ENCODE results near the gene CCDC80. TPM values are rescaled to one million over a fixed set of nuclear protein-coding genes. Genes with fewer than 3 reads are reported as not detected.

The CCDC80 gene
- total and polyA plus RNA-seq, 8 donors, result 42.7 to 247 (median 81.4) TPM

DNA sequence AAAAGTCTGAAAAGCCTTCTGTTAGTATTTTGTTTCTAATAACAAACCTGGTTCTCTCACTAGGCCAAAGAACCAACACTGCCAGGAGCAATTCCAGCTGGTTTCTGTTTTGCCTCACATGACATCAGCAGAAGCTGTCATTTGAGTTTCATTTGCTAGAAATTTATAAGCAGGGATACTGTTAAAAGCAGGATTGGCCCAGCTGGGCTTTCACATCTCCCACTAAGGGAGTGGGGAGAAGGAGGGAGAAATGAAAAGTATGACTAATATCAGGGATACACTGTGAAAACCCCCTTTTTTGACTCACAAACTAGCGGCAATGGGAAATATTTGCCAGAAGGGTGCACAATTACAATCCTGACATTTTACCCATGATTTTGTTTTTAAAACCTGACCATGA, 5.3 kb downstream of the CCDC80 start:
- intact Hi-C loops (cut with DNase I), result loop anchor here in 1 of 2 donors (10.0 kb wide), 1 partner anchor 349 kb away; no protein-coding TSS in a partner anchor
- Histone ChIP-seq H3K4me3 (peak overlapping the region in 1 of 2 donors; percentile 13), H3K27me3 (no peaks in the 10 kb centered on the region), H3K27ac (peak overlapping the region; percentile 23 to 39), H3K4me1 (peaks cover 3 to 11% of the 10 kb centered on the region in 2 donors), H3K9me3 (no peaks in the 10 kb centered on the region), H3K36me3 (no peaks in the 10 kb centered on the region)
- DNase-seq (peak in 2 of 4 donors; percentile 77 to 87), ATAC-seq (peak; percentile 51)
- TF ChIP-seq, protein P1, sequence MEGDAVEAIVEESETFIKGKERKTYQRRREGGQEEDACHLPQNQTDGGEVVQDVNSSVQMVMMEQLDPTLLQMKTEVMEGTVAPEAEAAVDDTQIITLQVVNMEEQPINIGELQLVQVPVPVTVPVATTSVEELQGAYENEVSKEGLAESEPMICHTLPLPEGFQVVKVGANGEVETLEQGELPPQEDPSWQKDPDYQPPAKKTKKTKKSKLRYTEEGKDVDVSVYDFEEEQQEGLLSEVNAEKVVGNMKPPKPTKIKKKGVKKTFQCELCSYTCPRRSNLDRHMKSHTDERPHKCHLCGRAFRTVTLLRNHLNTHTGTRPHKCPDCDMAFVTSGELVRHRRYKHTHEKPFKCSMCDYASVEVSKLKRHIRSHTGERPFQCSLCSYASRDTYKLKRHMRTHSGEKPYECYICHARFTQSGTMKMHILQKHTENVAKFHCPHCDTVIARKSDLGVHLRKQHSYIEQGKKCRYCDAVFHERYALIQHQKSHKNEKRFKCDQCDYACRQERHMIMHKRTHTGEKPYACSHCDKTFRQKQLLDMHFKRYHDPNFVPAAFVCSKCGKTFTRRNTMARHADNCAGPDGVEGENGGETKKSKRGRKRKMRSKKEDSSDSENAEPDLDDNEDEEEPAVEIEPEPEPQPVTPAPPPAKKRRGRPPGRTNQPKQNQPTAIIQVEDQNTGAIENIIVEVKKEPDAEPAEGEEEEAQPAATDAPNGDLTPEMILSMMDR (IDR thresholded peaks at IDR 0.05), result no peak

DNA sequence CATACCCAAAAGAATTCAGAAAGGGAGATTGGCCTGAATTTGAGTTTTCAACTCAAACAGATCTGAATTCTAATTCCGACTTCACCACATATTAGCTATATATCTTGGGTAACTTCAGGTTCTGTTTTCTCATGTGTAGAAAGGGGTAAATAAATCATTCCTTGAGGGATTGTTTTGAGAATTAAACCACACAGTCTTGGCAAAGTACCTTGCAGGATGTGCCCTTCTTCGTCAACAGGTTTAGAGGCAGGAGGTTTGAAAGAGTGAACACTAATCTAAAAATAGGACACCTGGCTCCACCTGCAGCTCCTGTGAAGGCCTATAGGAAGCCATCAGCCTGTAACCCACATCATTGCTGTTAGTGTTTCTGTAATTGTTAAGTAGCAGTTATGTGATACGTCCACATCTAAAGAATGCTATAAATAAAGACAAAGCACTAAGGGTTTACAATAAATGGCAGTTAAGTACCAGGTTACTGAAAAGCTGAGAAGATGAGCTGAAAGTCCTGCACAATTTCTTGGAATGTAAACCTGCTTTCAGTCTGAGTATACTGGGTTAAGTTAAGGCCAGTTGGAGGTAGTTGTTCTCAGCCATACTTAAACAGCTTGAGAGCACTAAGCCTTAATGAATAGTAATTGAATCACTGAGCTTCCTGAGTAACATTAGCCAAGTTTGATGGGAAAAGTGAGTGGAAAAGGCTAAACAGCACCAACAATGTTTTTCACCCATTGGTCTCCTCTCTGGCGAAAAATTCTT, 6.0 kb downstream of the CCDC80 start:
- Histone ChIP-seq H3K4me1 (peaks cover 0 to 11% of the 10 kb centered on the region in 2 donors), H3K9me3 (no peaks in the 10 kb centered on the region), H3K4me3 (no peak overlapping the region), H3K27ac (peak overlapping the region in 1 of 2 donors; percentile 39), H3K36me3 (no peaks in the 10 kb centered on the region), H3K27me3 (no peaks in the 10 kb centered on the region)
- no peak for ATAC-seq
- no peak for DNase-seq
- TF ChIP-seq, protein P1 (IDR thresholded peaks at IDR 0.05), result no peak
- intact Hi-C loops (cut with DNase I), result loop anchor here in 1 of 2 donors (10.0 kb wide), 1 partner anchor 350 kb away; no protein-coding TSS in a partner anchor

DNA sequence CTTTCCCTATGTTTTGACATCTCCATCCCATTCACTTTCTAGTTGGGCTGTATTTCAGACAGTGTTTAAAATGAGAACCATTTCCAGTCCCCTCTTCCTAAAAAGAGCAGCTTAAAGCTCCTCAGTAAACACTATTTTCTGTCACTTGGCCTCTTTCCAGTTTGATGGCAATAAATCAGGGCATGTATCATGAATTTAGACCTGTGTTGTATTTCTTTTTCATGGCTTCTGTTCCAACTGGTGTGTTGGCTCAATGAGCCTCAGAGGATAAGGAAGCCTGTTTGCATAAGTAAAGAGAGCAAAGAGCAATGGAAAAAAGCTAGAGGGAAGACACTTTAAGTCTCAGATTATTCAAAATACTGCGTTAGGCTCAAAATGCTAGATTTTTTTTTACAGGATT, 7.2 kb downstream of the CCDC80 start:
- ATAC-seq (no peak), DNase-seq (no peak)
- no peak overlapping the region for H3K4me3 ChIP-seq
- TF ChIP-seq, protein P1 (IDR thresholded peaks at IDR 0.05), result no peak
- H3K27me3 ChIP-seq, result no peaks in the 10 kb centered on the region
- intact Hi-C loops (cut with DNase I), result loop anchor here in 1 of 2 donors (10.0 kb wide), 1 partner anchor 351 kb away; no protein-coding TSS in a partner anchor
- H3K27ac ChIP-seq, result no peak overlapping the region
- H3K9me3 ChIP-seq, result no peaks in the 10 kb centered on the region
- peaks cover 0 to 11% of the 10 kb centered on the region in 2 donors for H3K4me1 ChIP-seq
- no peaks in the 10 kb centered on the region for H3K36me3 ChIP-seq

DNA sequence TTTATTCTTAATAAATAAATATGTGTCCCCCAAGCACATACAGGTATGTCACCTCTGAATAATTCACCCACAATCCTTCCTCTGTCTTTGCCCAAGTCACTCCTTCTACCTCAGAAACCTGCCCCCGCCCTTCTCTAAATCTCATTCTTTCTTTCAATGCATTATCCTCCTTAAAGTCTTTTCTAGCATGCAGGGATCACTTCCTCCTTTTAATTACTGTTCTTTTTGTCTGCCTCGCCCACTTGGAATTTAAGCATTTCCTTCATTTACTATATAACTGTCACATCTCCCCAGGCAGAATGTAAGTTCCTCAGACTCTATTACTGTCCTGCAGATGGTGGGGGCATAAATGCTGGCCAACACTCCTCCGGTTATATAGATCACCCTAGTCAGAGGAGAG, 7.8 kb downstream of the CCDC80 start:
- TF ChIP-seq, protein P1 (IDR thresholded peaks at IDR 0.05), result no peak
- Histone ChIP-seq H3K27ac (no peak overlapping the region), H3K36me3 (no peaks in the 10 kb centered on the region), H3K9me3 (no peaks in the 10 kb centered on the region), H3K4me3 (no peak overlapping the region), H3K4me1 (peaks cover 0 to 11% of the 10 kb centered on the region in 2 donors), H3K27me3 (no peaks in the 10 kb centered on the region)
- ATAC-seq (no peak), DNase-seq (no peak)
- intact Hi-C loops (cut with DNase I), result loop anchor here in 1 of 2 donors (10.0 kb wide), 1 partner anchor 352 kb away; no protein-coding TSS in a partner anchor

DNA sequence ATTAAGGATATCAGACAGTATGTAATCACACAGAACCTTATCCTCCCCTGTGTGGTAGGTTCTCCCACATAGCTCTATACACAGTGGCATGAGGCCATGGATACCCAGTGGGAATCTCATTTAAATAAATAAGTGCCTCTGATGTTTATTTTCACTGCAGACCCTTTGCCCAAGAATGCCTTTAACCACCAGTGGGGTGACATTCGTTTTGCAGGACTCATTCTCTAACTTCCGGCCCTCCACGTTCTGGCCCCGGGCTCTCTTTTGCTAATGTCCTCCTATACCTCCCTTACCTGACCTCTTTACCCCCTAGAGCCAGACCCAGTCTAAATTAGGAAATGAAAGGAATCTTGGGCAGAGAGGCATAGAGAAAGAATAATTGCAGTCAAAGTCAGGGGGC, 8.3 kb downstream of the CCDC80 start:
- Histone ChIP-seq H3K9me3 (no peaks in the 10 kb centered on the region), H3K4me1 (peaks cover 0 to 11% of the 10 kb centered on the region in 2 donors), H3K4me3 (no peak overlapping the region), H3K27me3 (no peaks in the 10 kb centered on the region), H3K36me3 (no peaks in the 10 kb centered on the region), H3K27ac (no peak overlapping the region)
- ATAC-seq (no peak), DNase-seq (no peak)
- intact Hi-C loops (cut with DNase I), result loop anchor here in 1 of 2 donors (10.0 kb wide), 1 partner anchor 352 kb away; no protein-coding TSS in a partner anchor
- TF ChIP-seq, protein P1 (IDR thresholded peaks at IDR 0.05), result no peak
